ENCODE measurements around the gene SWAP70. TPM values are rescaled to one million over a fixed set of nuclear protein-coding genes. Genes with fewer than 3 reads are reported as not detected.
A peak's percentile ranks its signal among the peaks of the same experiment; 100 is the strongest.

SWAP70 gene
- total and polyA plus RNA-seq, 9 of the 15 experiments (the other 6 are each of a cell fraction or from before 2014, with no cell fraction given), result 1.7 to 4.9 (median 3.9) TPM

DNA sequence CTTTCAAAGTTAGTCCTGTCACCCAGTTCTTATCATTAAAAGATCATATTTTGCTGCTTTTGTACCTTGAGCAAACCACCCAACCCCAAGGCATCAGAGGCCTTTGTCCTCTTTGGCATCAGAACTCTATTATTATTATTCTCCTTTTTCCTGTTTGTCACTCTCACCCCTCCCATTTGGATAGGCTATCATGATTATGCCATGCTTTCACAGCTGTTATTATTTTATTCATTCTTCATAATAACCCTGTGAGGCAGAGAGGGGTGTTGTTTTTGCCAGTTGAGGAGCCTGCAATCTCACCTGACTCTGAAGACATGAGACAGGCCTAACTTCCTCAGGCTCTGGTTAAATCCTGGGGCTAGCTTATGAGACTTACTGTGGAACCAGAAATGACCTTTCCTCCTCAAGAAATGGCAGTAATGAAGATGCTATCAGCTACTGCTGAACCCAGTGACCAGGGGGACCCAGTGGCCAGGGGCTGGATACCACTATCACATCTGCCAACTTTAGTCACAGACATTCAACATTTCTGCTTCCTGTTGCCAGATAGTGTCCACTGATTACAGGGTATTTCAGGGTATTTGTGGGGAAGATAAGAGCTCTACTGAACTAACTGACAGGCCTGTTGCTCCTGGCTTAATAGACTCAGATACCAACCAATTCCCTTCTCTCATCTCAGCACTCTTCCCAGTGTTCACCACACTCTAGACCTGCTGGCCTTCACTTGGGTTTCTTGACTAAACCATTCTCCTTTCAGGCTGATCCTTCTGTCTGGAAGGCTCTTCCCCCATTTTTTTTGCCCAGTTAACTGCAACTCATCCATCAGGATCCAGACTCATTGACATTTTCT, 11.8 kb upstream of the SWAP70 start (continued):
- TF ChIP-seq, protein P1, sequence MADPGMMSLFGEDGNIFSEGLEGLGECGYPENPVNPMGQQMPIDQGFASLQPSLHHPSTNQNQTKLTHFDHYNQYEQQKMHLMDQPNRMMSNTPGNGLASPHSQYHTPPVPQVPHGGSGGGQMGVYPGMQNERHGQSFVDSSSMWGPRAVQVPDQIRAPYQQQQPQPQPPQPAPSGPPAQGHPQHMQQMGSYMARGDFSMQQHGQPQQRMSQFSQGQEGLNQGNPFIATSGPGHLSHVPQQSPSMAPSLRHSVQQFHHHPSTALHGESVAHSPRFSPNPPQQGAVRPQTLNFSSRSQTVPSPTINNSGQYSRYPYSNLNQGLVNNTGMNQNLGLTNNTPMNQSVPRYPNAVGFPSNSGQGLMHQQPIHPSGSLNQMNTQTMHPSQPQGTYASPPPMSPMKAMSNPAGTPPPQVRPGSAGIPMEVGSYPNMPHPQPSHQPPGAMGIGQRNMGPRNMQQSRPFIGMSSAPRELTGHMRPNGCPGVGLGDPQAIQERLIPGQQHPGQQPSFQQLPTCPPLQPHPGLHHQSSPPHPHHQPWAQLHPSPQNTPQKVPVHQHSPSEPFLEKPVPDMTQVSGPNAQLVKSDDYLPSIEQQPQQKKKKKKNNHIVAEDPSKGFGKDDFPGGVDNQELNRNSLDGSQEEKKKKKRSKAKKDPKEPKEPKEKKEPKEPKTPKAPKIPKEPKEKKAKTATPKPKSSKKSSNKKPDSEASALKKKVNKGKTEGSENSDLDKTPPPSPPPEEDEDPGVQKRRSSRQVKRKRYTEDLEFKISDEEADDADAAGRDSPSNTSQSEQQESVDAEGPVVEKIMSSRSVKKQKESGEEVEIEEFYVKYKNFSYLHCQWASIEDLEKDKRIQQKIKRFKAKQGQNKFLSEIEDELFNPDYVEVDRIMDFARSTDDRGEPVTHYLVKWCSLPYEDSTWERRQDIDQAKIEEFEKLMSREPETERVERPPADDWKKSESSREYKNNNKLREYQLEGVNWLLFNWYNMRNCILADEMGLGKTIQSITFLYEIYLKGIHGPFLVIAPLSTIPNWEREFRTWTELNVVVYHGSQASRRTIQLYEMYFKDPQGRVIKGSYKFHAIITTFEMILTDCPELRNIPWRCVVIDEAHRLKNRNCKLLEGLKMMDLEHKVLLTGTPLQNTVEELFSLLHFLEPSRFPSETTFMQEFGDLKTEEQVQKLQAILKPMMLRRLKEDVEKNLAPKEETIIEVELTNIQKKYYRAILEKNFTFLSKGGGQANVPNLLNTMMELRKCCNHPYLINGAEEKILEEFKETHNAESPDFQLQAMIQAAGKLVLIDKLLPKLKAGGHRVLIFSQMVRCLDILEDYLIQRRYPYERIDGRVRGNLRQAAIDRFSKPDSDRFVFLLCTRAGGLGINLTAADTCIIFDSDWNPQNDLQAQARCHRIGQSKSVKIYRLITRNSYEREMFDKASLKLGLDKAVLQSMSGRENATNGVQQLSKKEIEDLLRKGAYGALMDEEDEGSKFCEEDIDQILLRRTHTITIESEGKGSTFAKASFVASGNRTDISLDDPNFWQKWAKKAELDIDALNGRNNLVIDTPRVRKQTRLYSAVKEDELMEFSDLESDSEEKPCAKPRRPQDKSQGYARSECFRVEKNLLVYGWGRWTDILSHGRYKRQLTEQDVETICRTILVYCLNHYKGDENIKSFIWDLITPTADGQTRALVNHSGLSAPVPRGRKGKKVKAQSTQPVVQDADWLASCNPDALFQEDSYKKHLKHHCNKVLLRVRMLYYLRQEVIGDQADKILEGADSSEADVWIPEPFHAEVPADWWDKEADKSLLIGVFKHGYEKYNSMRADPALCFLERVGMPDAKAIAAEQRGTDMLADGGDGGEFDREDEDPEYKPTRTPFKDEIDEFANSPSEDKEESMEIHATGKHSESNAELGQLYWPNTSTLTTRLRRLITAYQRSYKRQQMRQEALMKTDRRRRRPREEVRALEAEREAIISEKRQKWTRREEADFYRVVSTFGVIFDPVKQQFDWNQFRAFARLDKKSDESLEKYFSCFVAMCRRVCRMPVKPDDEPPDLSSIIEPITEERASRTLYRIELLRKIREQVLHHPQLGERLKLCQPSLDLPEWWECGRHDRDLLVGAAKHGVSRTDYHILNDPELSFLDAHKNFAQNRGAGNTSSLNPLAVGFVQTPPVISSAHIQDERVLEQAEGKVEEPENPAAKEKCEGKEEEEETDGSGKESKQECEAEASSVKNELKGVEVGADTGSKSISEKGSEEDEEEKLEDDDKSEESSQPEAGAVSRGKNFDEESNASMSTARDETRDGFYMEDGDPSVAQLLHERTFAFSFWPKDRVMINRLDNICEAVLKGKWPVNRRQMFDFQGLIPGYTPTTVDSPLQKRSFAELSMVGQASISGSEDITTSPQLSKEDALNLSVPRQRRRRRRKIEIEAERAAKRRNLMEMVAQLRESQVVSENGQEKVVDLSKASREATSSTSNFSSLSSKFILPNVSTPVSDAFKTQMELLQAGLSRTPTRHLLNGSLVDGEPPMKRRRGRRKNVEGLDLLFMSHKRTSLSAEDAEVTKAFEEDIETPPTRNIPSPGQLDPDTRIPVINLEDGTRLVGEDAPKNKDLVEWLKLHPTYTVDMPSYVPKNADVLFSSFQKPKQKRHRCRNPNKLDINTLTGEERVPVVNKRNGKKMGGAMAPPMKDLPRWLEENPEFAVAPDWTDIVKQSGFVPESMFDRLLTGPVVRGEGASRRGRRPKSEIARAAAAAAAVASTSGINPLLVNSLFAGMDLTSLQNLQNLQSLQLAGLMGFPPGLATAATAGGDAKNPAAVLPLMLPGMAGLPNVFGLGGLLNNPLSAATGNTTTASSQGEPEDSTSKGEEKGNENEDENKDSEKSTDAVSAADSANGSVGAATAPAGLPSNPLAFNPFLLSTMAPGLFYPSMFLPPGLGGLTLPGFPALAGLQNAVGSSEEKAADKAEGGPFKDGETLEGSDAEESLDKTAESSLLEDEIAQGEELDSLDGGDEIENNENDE (IDR thresholded peaks at IDR 0.05; ENCODE audit: low read depth, low read length), result no peak
- TF ChIP-seq TARDBP (IDR thresholded peaks at IDR 0.05), result no peak
- TF ChIP-seq, protein P2, sequence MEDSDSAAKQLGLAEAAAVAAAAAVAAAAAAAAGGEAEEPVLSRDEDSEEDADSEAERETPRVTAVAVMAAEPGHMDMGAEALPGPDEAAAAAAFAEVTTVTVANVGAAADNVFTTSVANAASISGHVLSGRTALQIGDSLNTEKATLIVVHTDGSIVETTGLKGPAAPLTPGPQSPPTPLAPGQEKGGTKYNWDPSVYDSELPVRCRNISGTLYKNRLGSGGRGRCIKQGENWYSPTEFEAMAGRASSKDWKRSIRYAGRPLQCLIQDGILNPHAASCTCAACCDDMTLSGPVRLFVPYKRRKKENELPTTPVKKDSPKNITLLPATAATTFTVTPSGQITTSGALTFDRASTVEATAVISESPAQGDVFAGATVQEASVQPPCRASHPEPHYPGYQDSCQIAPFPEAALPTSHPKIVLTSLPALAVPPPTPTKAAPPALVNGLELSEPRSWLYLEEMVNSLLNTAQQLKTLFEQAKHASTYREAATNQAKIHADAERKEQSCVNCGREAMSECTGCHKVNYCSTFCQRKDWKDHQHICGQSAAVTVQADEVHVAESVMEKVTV (CRISPR knock-in tag; IDR thresholded peaks at IDR 0.05), result no peak
- TF ChIP-seq, protein P3, sequence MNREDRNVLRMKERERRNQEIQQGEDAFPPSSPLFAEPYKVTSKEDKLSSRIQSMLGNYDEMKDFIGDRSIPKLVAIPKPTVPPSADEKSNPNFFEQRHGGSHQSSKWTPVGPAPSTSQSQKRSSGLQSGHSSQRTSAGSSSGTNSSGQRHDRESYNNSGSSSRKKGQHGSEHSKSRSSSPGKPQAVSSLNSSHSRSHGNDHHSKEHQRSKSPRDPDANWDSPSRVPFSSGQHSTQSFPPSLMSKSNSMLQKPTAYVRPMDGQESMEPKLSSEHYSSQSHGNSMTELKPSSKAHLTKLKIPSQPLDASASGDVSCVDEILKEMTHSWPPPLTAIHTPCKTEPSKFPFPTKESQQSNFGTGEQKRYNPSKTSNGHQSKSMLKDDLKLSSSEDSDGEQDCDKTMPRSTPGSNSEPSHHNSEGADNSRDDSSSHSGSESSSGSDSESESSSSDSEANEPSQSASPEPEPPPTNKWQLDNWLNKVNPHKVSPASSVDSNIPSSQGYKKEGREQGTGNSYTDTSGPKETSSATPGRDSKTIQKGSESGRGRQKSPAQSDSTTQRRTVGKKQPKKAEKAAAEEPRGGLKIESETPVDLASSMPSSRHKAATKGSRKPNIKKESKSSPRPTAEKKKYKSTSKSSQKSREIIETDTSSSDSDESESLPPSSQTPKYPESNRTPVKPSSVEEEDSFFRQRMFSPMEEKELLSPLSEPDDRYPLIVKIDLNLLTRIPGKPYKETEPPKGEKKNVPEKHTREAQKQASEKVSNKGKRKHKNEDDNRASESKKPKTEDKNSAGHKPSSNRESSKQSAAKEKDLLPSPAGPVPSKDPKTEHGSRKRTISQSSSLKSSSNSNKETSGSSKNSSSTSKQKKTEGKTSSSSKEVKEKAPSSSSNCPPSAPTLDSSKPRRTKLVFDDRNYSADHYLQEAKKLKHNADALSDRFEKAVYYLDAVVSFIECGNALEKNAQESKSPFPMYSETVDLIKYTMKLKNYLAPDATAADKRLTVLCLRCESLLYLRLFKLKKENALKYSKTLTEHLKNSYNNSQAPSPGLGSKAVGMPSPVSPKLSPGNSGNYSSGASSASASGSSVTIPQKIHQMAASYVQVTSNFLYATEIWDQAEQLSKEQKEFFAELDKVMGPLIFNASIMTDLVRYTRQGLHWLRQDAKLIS (CRISPR knock-in tag; IDR thresholded peaks at IDR 0.05), result no peak
- no peak for TF ChIP-seq TEAD1 (CRISPR knock-in tag; IDR thresholded peaks at IDR 0.05)
- no peak for TF ChIP-seq ZNF133 (CRISPR knock-in tag; IDR thresholded peaks at IDR 0.05)
- TF ChIP-seq SRSF3 (IDR thresholded peaks at IDR 0.05; ENCODE audit: insufficient read depth, low read length), result no peak
- peak; percentile 90; the same call in 1 of the 2 replicates for TF ChIP-seq ZNF589 (CRISPR knock-in tag; IDR thresholded peaks at IDR 0.05; ENCODE audit: low read depth)
- no peak for TF ChIP-seq COPS2 (conservative IDR thresholded peaks at IDR 0.05)

All from K562 (cell line).